Neural cell (in vitro differentiated cells): ENCODE measurements around the gene SLC6A6. TPM values are rescaled to one million over a fixed set of nuclear protein-coding genes. Genes with fewer than 3 reads are reported as not detected.

Experiments used
- H2AFZ ChIP-seq: fragments of 200-600, 300-800 bp; sonication (generic), shearing (Covaris generic); 2 replicates; pipeline ENCODE4 v1.6.0; 2014; ENCODE audit warnings: low read depth, mild to moderate bottlenecking, antibody characterized with exemption, low read length, moderate library complexity
- H3F3A ChIP-seq: fragments of 200-600 bp; shearing (Covaris generic); 2 replicates; pipeline ENCODE4 v1.6.1; 2016; ENCODE audit warnings: mild to moderate bottlenecking, moderate library complexity, mixed read lengths, antibody characterized with exemption, low read length; ENCODE audit not compliant: insufficient read depth, poor library complexity, severe bottlenecking
- H3K27ac ChIP-seq: fragments of 200-600, 300-800 bp; sonication (generic), shearing (Covaris generic); 2 replicates; pipeline ENCODE4 v1.5.1; 2014; ENCODE audit warnings: mild to moderate bottlenecking, low read length, moderate library complexity
- H3K27me3 ChIP-seq: fragments of 300-800, 200-600 bp; sonication (generic), shearing (Covaris generic); 2 replicates; pipeline ENCODE4 v1.6.0; 2014; ENCODE audit warnings: mild to moderate bottlenecking, low read depth, low read length, moderate library complexity; ENCODE audit not compliant: insufficient read depth
- H3K36me3 ChIP-seq: fragments of 300-800, 200-600 bp; sonication (generic), shearing (Covaris generic); 2 replicates; pipeline ENCODE4 v1.5.1; 2014; ENCODE audit warnings: mild to moderate bottlenecking, antibody characterized with exemption, low read length, moderate library complexity; ENCODE audit not compliant: insufficient read depth
- H3K4me2 ChIP-seq: fragments of 300-800, 200-600 bp; sonication (generic), shearing (Covaris generic); 2 replicates; pipeline ENCODE4 v1.6.0; 2014; ENCODE audit warnings: mild to moderate bottlenecking, low read length
- H3K4me3 ChIP-seq: fragments of 300-800, 200-600 bp; sonication (generic), shearing (Covaris generic); 2 replicates; pipeline ENCODE4 v1.5.1; 2014; ENCODE audit warnings: mild to moderate bottlenecking, low read length, moderate library complexity
- H3K79me2 ChIP-seq: fragments of 200-600 bp; shearing (Covaris generic); replicated peaks from 2 replicates; pipeline ENCODE4 v1.6.0; 2014; ENCODE audit warnings: mild to moderate bottlenecking, low read length, moderate library complexity; ENCODE audit not compliant: insufficient read depth
- H3K9ac ChIP-seq: fragments of 300-800, 200-600 bp; sonication (generic), shearing (Covaris generic); 2 replicates; pipeline ENCODE4 v1.6.1; 2016; ENCODE audit warnings: mild to moderate bottlenecking, low read length, mixed read lengths
- H3K9me2 ChIP-seq: fragments of 200-600 bp; shearing (Covaris generic); 2 replicates; pipeline ENCODE4 v1.6.1; 2016; ENCODE audit warnings: mild to moderate bottlenecking, low read length, mixed read lengths; ENCODE audit not compliant: insufficient read depth
- H3K9me3 ChIP-seq: fragments of 200-600, 300-800 bp; sonication (generic), shearing (Covaris generic); 2 replicates; pipeline ENCODE4 v1.6.1; 2016; ENCODE audit warnings: mild to moderate bottlenecking, mixed run types, low read length, moderate library complexity, mixed read lengths
- H4K20me1 ChIP-seq: fragments of 200-600 bp; shearing (Covaris generic); 2 replicates; pipeline ENCODE4 v1.6.1; 2016; ENCODE audit warnings: mild to moderate bottlenecking, mixed run types; ENCODE audit not compliant: insufficient read depth
- EP300 ChIP-seq: fragments of 450-650 bp; conservative IDR thresholded peaks from 2 replicates; pipeline ENCODE4 v1.6.1; 2014; ENCODE audit warnings: antibody characterized with exemption, mild to moderate bottlenecking, moderate library complexity; ENCODE audit not compliant: poor library complexity, severe bottlenecking
- EZH2 ChIP-seq: fragments of 200-600, 300-800 bp; shearing (Covaris generic), sonication (generic); IDR thresholded peaks from 2 replicates; pipeline ENCODE4 v1.6.1; 2014; ENCODE audit warnings: antibody characterized with exemption, low read length, borderline replicate concordance, mild to moderate bottlenecking; ENCODE audit not compliant: insufficient read depth, poor library complexity, severe bottlenecking
- MXI1 ChIP-seq: fragments of 450-650 bp; conservative IDR thresholded peaks from 2 replicates; pipeline ENCODE4 v1.6.1; 2014; ENCODE audit warnings: antibody characterized with exemption, mild to moderate bottlenecking; ENCODE audit not compliant: poor library complexity, severe bottlenecking
- POLR2AphosphoS5 ChIP-seq: IDR thresholded peaks from 2 replicates; pipeline ENCODE4 v1.6.1; 2012
- RAD21 ChIP-seq: fragments of 450-650 bp; conservative IDR thresholded peaks from 2 replicates; pipeline ENCODE4 v1.6.1; 2014; ENCODE audit warnings: antibody characterized with exemption, mild to moderate bottlenecking, moderate library complexity
- SMC3 ChIP-seq: fragments of 450-650 bp; conservative IDR thresholded peaks from 2 replicates; pipeline ENCODE4 v1.6.1; 2014; ENCODE audit warnings: antibody characterized with exemption, mild to moderate bottlenecking, moderate library complexity; ENCODE audit not compliant: poor library complexity
- TAF1 ChIP-seq: IDR thresholded peaks from 2 replicates; pipeline ENCODE4 v1.6.1; 2012; ENCODE audit warnings: low read depth
- polyA plus RNA-seq: library from polyadenylated mRNA; depleted of rRNA; stranded (reverse); fragments of >200 nt; gene quantifications from 2 replicates; pipeline ENCODE4 v1.2.3, GENCODE V29; 2014
- TF ChIP-seq, protein P1 (sequence below): IDR thresholded peaks from 2 replicates; pipeline ENCODE4 v1.6.1; 2012; ENCODE audit warnings: borderline replicate concordance
- TF ChIP-seq, protein P2 (sequence below): fragments of 450-650 bp; IDR thresholded peaks from 2 replicates; pipeline ENCODE4 v1.5.1; 2014; ENCODE audit warnings: antibody characterized with exemption, mild to moderate bottlenecking, moderate library complexity; ENCODE audit not compliant: poor library complexity, severe bottlenecking

Gene SLC6A6
- polyA plus RNA-seq, 1 donor from 2014 or later, result 15.9 TPM

DNA sequence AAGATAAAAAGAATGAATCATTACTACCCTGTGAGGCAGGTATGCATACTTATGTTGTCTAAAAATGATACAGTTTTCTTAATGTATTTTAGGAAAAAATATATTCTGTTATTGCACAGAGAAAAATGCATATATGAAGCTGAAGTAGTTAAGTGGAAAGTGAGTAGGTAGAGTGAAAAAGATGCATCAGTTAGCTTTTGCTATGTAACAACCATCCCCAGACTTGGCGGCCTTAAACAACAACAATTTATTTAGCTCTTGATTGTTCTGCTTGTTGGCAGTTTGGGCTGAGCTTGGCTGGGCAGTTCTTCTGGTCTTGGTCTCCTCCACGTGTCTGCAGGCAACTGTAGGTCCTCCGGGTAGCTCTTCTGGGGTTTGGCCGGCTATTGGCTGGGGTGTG is 45.7 kb downstream of the SLC6A6 start:
- H3K36me3 ChIP-seq, result peaks cover 14% of the 10 kb centered on the region
- H3K4me2 ChIP-seq, result no peak overlapping the region
- H3K27ac ChIP-seq, result no peak overlapping the region
- H3K79me2 ChIP-seq, result no peaks in the 10 kb centered on the region
- no peaks in the 10 kb centered on the region for H3K9me3 ChIP-seq
- H4K20me1 ChIP-seq, result no peaks in the 10 kb centered on the region
- no peak overlapping the region for H3K4me3 ChIP-seq
- no peaks in the 10 kb centered on the region for H3K27me3 ChIP-seq
- H3F3A ChIP-seq, result no peaks in the 10 kb centered on the region
- H3K9me2 ChIP-seq, result no peaks in the 10 kb centered on the region
- H3K9ac ChIP-seq, result no peak overlapping the region
- no peak overlapping the region for H2AFZ ChIP-seq
- no peak for TF ChIP-seq TAF1
- no peak for TF ChIP-seq RAD21
- TF ChIP-seq, protein P1, sequence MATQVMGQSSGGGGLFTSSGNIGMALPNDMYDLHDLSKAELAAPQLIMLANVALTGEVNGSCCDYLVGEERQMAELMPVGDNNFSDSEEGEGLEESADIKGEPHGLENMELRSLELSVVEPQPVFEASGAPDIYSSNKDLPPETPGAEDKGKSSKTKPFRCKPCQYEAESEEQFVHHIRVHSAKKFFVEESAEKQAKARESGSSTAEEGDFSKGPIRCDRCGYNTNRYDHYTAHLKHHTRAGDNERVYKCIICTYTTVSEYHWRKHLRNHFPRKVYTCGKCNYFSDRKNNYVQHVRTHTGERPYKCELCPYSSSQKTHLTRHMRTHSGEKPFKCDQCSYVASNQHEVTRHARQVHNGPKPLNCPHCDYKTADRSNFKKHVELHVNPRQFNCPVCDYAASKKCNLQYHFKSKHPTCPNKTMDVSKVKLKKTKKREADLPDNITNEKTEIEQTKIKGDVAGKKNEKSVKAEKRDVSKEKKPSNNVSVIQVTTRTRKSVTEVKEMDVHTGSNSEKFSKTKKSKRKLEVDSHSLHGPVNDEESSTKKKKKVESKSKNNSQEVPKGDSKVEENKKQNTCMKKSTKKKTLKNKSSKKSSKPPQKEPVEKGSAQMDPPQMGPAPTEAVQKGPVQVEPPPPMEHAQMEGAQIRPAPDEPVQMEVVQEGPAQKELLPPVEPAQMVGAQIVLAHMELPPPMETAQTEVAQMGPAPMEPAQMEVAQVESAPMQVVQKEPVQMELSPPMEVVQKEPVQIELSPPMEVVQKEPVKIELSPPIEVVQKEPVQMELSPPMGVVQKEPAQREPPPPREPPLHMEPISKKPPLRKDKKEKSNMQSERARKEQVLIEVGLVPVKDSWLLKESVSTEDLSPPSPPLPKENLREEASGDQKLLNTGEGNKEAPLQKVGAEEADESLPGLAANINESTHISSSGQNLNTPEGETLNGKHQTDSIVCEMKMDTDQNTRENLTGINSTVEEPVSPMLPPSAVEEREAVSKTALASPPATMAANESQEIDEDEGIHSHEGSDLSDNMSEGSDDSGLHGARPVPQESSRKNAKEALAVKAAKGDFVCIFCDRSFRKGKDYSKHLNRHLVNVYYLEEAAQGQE, result no peak
- TF ChIP-seq EP300, result no peak
- TF ChIP-seq EZH2, result no peak
- TF ChIP-seq, protein P2, sequence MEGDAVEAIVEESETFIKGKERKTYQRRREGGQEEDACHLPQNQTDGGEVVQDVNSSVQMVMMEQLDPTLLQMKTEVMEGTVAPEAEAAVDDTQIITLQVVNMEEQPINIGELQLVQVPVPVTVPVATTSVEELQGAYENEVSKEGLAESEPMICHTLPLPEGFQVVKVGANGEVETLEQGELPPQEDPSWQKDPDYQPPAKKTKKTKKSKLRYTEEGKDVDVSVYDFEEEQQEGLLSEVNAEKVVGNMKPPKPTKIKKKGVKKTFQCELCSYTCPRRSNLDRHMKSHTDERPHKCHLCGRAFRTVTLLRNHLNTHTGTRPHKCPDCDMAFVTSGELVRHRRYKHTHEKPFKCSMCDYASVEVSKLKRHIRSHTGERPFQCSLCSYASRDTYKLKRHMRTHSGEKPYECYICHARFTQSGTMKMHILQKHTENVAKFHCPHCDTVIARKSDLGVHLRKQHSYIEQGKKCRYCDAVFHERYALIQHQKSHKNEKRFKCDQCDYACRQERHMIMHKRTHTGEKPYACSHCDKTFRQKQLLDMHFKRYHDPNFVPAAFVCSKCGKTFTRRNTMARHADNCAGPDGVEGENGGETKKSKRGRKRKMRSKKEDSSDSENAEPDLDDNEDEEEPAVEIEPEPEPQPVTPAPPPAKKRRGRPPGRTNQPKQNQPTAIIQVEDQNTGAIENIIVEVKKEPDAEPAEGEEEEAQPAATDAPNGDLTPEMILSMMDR, result no peak
- no peak for TF ChIP-seq POLR2AphosphoS5
- no peak for TF ChIP-seq SMC3
- no peak for TF ChIP-seq MXI1

DNA sequence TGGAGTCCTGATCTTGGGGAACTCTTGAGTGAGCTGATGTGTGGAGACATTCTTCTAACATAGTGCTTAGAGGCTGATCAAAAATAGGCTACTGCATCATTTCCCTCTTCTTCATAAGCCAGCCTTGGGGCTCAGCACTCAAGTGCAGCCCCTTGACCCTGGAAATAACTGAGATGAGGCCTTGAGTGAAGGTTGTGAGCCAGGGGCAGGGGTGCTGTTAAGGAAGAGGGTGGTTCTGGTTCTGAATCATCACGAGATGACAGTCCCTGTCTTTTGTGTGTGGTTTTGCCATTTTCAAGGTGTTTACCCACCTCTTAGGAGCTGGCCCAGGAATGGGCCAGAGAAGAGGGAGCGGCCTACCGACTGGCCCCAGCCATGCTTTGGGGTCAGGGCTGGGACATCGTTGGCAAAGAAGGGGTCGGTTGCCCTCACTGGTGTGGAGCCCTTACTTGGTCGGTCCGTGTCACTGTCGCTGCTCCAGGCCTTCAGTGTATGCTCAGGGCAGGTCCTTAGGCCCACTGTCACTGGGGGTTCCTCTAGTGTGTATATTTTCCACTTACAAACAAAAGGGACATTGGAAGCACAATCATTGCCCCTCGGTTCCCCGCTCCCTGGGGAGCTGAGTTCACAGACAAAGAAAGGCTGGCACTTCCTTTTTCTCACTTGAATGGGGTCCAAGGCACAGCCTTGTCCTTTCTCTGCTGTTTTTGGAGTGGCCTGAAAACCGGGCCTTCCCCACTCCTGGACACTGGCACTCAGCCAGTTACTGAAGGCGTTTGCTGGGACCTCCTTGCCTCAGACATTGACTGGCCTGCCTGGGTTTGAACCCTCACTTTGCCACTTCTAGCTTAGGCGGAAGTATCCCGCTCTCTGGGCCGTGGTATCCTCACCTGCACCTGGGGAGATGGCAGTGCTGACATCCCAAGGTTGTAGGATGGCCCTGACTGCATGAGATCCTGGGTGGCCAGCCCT is 46.6 kb downstream of the SLC6A6 start:
- H3K79me2 ChIP-seq, result no peaks in the 10 kb centered on the region
- TF ChIP-seq POLR2AphosphoS5 (no peak), MXI1 (no peak), EP300 (no peak), SMC3 (no peak), RAD21 (no peak), EZH2 (no peak), TAF1 (no peak)
- TF ChIP-seq, protein P2, result no peak
- TF ChIP-seq, protein P1, result no peak
- no peak overlapping the region for H3K4me2 ChIP-seq
- no peaks in the 10 kb centered on the region for H3K27me3 ChIP-seq
- H2AFZ ChIP-seq, result no peak overlapping the region
- no peaks in the 10 kb centered on the region for H3K9me3 ChIP-seq
- H3F3A ChIP-seq, result no peaks in the 10 kb centered on the region
- H3K27ac ChIP-seq, result no peak overlapping the region
- peaks cover 14% of the 10 kb centered on the region for H3K36me3 ChIP-seq
- no peak overlapping the region for H3K4me3 ChIP-seq
- H3K9me2 ChIP-seq, result no peaks in the 10 kb centered on the region
- H4K20me1 ChIP-seq, result no peaks in the 10 kb centered on the region
- H3K9ac ChIP-seq, result no peak overlapping the region
